ENCODE measurements around the gene DHODH. TPM values are rescaled to one million over a fixed set of nuclear protein-coding genes. Genes with fewer than 3 reads are reported as not detected.

The DHODH gene
- total and polyA plus RNA-seq, 2 of the 13 experiments (the other 11 are each of a cell fraction or from before 2014, with no cell fraction given) = 10.7 to 16.4 TPM

- TF ChIP-seq, protein P1, sequence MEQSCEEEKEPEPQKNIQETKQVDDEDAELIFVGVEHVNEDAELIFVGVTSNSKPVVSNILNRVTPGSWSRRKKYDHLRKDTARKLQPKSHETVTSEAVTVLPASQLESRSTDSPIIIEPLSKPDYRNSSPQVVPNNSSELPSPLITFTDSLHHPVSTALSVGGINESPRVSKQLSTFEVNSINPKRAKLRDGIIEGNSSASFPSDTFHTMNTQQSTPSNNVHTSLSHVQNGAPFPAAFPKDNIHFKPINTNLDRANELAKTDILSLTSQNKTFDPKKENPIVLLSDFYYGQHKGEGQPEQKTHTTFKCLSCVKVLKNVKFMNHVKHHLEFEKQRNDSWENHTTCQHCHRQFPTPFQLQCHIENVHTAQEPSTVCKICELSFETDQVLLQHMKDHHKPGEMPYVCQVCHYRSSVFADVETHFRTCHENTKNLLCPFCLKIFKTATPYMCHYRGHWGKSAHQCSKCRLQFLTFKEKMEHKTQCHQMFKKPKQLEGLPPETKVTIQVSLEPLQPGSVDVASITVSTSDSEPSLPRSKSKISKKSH (CRISPR knock-in tag; IDR thresholded peaks at IDR 0.05; ENCODE audit: borderline replicate concordance) = no peak
- TF ChIP-seq ZNF20 (CRISPR knock-in tag; IDR thresholded peaks at IDR 0.05) (no peak), REPIN1 (CRISPR knock-in tag; IDR thresholded peaks at IDR 0.05; ENCODE audit: borderline replicate concordance, low read depth) (peak; percentile 54; the same call in 1 of the 2 replicates), NR2F2 (IDR thresholded peaks at IDR 0.05; ENCODE audit: borderline replicate concordance, low read depth) (no peak), CC2D1A (CRISPR knock-in tag; IDR thresholded peaks at IDR 0.05) (no peak), ZNF784 (CRISPR knock-in tag; IDR thresholded peaks at IDR 0.05; ENCODE audit: borderline replicate concordance) (no peak), CREB1 (IDR thresholded peaks at IDR 0.05) (no peak), CREB1 (CRISPR knock-in tag; IDR thresholded peaks at IDR 0.05) (no peak), MXI1 (IDR thresholded peaks at IDR 0.05; ENCODE audit: borderline replicate concordance, low read depth, low read length) (no peak), ZNF317 (CRISPR knock-in tag; IDR thresholded peaks at IDR 0.05) (no peak), ZMYM2 (CRISPR knock-in tag; IDR thresholded peaks at IDR 0.05) (no peak), NFATC3 (CRISPR knock-in tag; IDR thresholded peaks at IDR 0.05) (no peak), GTF3A (CRISPR knock-in tag; conservative IDR thresholded peaks at IDR 0.05) (no peak), JARID2 (CRISPR knock-in tag; IDR thresholded peaks at IDR 0.05; ENCODE audit: insufficient replicate concordance) (no peak), ZNF207 (IDR thresholded peaks at IDR 0.05; ENCODE audit: borderline replicate concordance) (no peak), ZNF550 (CRISPR knock-in tag; IDR thresholded peaks at IDR 0.05; ENCODE audit: borderline replicate concordance) (no peak), ZNF333 (CRISPR knock-in tag; IDR thresholded peaks at IDR 0.05; ENCODE audit: borderline replicate concordance) (no peak), PCBP2 (optimal IDR thresholded peaks at IDR 0.05; ENCODE audit: low read depth, low read length, poor library complexity, severe bottlenecking) (no peak), ZNF564 (CRISPR knock-in tag; IDR thresholded peaks at IDR 0.05) (no peak), ZNF883 (CRISPR knock-in tag; IDR thresholded peaks at IDR 0.05; ENCODE audit: not compliant biosample characterization) (no peak), ZNF10 (CRISPR knock-in tag; IDR thresholded peaks at IDR 0.05; ENCODE audit: borderline replicate concordance, low read depth) (no peak), SNAPC5 (CRISPR knock-in tag; IDR thresholded peaks at IDR 0.05; ENCODE audit: borderline replicate concordance) (no peak)
- TF ChIP-seq, protein P2, sequence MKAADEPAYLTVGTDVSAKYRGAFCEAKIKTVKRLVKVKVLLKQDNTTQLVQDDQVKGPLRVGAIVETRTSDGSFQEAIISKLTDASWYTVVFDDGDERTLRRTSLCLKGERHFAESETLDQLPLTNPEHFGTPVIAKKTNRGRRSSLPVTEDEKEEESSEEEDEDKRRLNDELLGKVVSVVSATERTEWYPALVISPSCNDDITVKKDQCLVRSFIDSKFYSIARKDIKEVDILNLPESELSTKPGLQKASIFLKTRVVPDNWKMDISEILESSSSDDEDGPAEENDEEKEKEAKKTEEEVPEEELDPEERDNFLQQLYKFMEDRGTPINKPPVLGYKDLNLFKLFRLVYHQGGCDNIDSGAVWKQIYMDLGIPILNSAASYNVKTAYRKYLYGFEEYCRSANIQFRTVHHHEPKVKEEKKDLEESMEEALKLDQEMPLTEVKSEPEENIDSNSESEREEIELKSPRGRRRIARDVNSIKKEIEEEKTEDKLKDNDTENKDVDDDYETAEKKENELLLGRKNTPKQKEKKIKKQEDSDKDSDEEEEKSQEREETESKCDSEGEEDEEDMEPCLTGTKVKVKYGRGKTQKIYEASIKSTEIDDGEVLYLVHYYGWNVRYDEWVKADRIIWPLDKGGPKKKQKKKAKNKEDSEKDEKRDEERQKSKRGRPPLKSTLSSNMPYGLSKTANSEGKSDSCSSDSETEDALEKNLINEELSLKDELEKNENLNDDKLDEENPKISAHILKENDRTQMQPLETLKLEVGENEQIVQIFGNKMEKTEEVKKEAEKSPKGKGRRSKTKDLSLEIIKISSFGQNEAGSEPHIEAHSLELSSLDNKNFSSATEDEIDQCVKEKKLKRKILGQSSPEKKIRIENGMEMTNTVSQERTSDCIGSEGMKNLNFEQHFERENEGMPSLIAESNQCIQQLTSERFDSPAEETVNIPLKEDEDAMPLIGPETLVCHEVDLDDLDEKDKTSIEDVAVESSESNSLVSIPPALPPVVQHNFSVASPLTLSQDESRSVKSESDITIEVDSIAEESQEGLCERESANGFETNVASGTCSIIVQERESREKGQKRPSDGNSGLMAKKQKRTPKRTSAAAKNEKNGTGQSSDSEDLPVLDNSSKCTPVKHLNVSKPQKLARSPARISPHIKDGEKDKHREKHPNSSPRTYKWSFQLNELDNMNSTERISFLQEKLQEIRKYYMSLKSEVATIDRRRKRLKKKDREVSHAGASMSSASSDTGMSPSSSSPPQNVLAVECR (CRISPR knock-in tag; IDR thresholded peaks at IDR 0.05; ENCODE audit: borderline replicate concordance) = no peak; the same call in 1 of the 2 replicates
These were observed 64.2 kb downstream of the DHODH start (continued) for GRCh38 chr16:72072514-72073342.
